HepG2 (cell line): ENCODE measurements around the gene PAM16. TPM values are rescaled to one million over a fixed set of nuclear protein-coding genes. Genes with fewer than 3 reads are reported as not detected.
A peak's percentile ranks its signal among the peaks of the same experiment; 100 is the strongest.

ENCODE experiments used
- ARNT2 ChIP-seq: sonication (generic); formaldehyde crosslinking; IDR thresholded peaks from 2 replicates; pipeline ENCODE4 v1.8.0; 2022; ENCODE audit warnings: mild to moderate bottlenecking, low read depth, missing genetic modification reagents, moderate library complexity
- CBX1 ChIP-seq: IDR thresholded peaks from one replicate; pipeline ENCODE4 v1.6.1; 2016; ENCODE audit warnings: antibody characterized with exemption, low read depth
- FIP1L1 ChIP-seq: fragments of 200-400 bp; formaldehyde crosslinking; IDR thresholded peaks from 2 replicates; pipeline ENCODE4 v1.6.1; 2018; ENCODE audit warnings: low read depth, mild to moderate bottlenecking, low read length, moderate library complexity, borderline replicate concordance; ENCODE audit not compliant: insufficient read depth
- MXD4 ChIP-seq: IDR thresholded peaks from 2 replicates; pipeline ENCODE4 v1.6.1; 2016; ENCODE audit warnings: mild to moderate bottlenecking, missing biosample characterization, missing genetic modification reagents
- MYNN ChIP-seq: sonication (generic); formaldehyde crosslinking; IDR thresholded peaks from 2 replicates; pipeline ENCODE4 v1.4.0; 2020; ENCODE audit warnings: mild to moderate bottlenecking, low read depth, missing genetic modification reagents
- NR2F6 ChIP-seq, 2 experiments: IDR thresholded peaks; 2 replicates each; pipeline ENCODE4 v1.6.1; 2016; ENCODE audit warnings: antibody characterized with exemption in 1 of 2, mild to moderate bottlenecking in 1 of 2
- PLRG1 ChIP-seq: fragments of 450-650 bp; conservative IDR thresholded peaks from 2 replicates; pipeline ENCODE4 v1.6.1; 2016
- PTBP1 ChIP-seq: fragments of 200-400 bp; formaldehyde crosslinking; IDR thresholded peaks from 2 replicates; pipeline ENCODE4 v1.6.1; 2018; ENCODE audit warnings: low read length, low read depth; ENCODE audit not compliant: poor library complexity, severe bottlenecking
- RAD51 ChIP-seq: fragments of 450-650 bp; IDR thresholded peaks from 2 replicates; pipeline ENCODE4 v1.6.1; 2016; ENCODE audit warnings: borderline replicate concordance
- RBM39 ChIP-seq: fragments of 200-400 bp; formaldehyde crosslinking; IDR thresholded peaks from one replicate; pipeline ENCODE4 v1.6.1; 2018; ENCODE audit warnings: antibody characterized with exemption, mild to moderate bottlenecking, low read depth, low read length; ENCODE audit not compliant: poor library complexity, severe bottlenecking
- RORA ChIP-seq: sonication (generic); formaldehyde crosslinking; IDR thresholded peaks from 2 replicates; pipeline ENCODE4 v1.5.0; 2020; ENCODE audit warnings: mild to moderate bottlenecking, missing genetic modification reagents, moderate library complexity
- SALL1 ChIP-seq: sonication (generic); formaldehyde crosslinking; IDR thresholded peaks from 2 replicates; pipeline ENCODE4 v1.8.0; 2022; ENCODE audit warnings: mild to moderate bottlenecking, missing genetic modification reagents
- SIN3B ChIP-seq: fragments of 150-350 bp; IDR thresholded peaks from 2 replicates; pipeline ENCODE4 v1.6.1; 2014; ENCODE audit warnings: low read length
- SMAD9 ChIP-seq: sonication (generic); formaldehyde crosslinking; IDR thresholded peaks from 2 replicates; pipeline ENCODE4 v1.5.1; 2020; ENCODE audit warnings: mild to moderate bottlenecking, missing genetic modification reagents
- SOX6 ChIP-seq, 2 experiments: fragments of 450-650 bp in 1 of 2; sonication (generic) in 1 of 2; formaldehyde crosslinking in 1 of 2; IDR thresholded peaks; 2 replicates each; pipeline versions ENCODE4 v1.4.0 to v1.6.1; 2017 to 2020; ENCODE audit warnings: antibody characterized with exemption in 1 of 2, mild to moderate bottlenecking in 1 of 2, missing genetic modification reagents in 1 of 2
- U2AF1 ChIP-seq: fragments of 200-400 bp; formaldehyde crosslinking; optimal IDR thresholded peaks from 2 replicates; pipeline ENCODE3; 2017; ENCODE audit warnings: mild to moderate bottlenecking, low read depth, low read length
- ZBTB7A ChIP-seq: sonication (generic); formaldehyde crosslinking; IDR thresholded peaks from 2 replicates; pipeline ENCODE4 v1.8.0; 2022; ENCODE audit warnings: mild to moderate bottlenecking, missing genetic modification reagents
- ZC3H13 ChIP-seq: sonication (generic); formaldehyde crosslinking; IDR thresholded peaks from 2 replicates; pipeline ENCODE4 v1.8.1; 2023; ENCODE audit warnings: mild to moderate bottlenecking, missing genetic modification reagents, moderate library complexity
- ZNF20 ChIP-seq: sonication (generic); formaldehyde crosslinking; IDR thresholded peaks from 2 replicates; pipeline ENCODE4 v1.4.0; 2020; ENCODE audit warnings: mild to moderate bottlenecking, moderate library complexity, missing genetic modification reagents
- ZNF263 ChIP-seq: sonication (generic); formaldehyde crosslinking; IDR thresholded peaks from 2 replicates; pipeline ENCODE4 v1.4.0; 2020; ENCODE audit warnings: missing genetic modification reagents
- ZNF547 ChIP-seq: sonication (generic); formaldehyde crosslinking; IDR thresholded peaks from 2 replicates; pipeline ENCODE4 v1.5.1; 2020; ENCODE audit warnings: mild to moderate bottlenecking, missing genetic modification reagents
- ZNF605 ChIP-seq: sonication (generic); formaldehyde crosslinking; IDR thresholded peaks from 2 replicates; pipeline ENCODE4 v1.8.0; 2022; ENCODE audit warnings: mild to moderate bottlenecking, missing genetic modification reagents
- ZNF777 ChIP-seq: sonication (generic); formaldehyde crosslinking; IDR thresholded peaks from 2 replicates; pipeline ENCODE4 v1.4.0; 2020; ENCODE audit warnings: missing genetic modification reagents
- polyA plus RNA-seq, 8 experiments: library from polyadenylated mRNA; depleted of rRNA in 3 of 8; stranded (reverse) in 7 of 8; unstranded in 1 of 8; fragments of >200 nt; fragmentation: Illumina TruSeq in 4 of 8; extraction: Trizol in 4 of 8; gene quantifications; 2 replicates each; pipeline versions ENCODE4 v1.2.1 to v1.2.3, GENCODE V29; 2011 to 2016; ENCODE audit warnings: low read depth in 4 of 8, missing spikeins in 1 of 8, mixed read lengths in 1 of 8; ENCODE audit not compliant: insufficient read depth in 1 of 8
- total RNA-seq, 5 experiments: library from RNA; depleted of rRNA; stranded (reverse); fragments of >200 nt; fragmentation: Illumina TruSeq; extraction: Trizol; gene quantifications; 2 replicates each; pipeline ENCODE4 v1.2.3, GENCODE V29; 2016; ENCODE audit warnings: low read depth in 1 of 5
- TF ChIP-seq, protein P1 (sequence below): IDR thresholded peaks from 2 replicates; pipeline ENCODE4 v1.6.1; 2016; ENCODE audit warnings: missing compliant biosample characterization, missing genetic modification reagents, borderline replicate concordance
- TF ChIP-seq, protein P2 (sequence below): sonication (generic); formaldehyde crosslinking; IDR thresholded peaks from 2 replicates; pipeline ENCODE4 v1.8.0; 2022; ENCODE audit warnings: mild to moderate bottlenecking, missing genetic modification reagents
- TF ChIP-seq, protein P3 (sequence below), 2 experiments: fragments of 450-650 bp in 1 of 2; sonication (generic) in 1 of 2; formaldehyde crosslinking; IDR thresholded peaks; 2 replicates each; pipeline versions ENCODE4 v1.5.0 to v1.8.0; 2020 to 2022; ENCODE audit warnings: mild to moderate bottlenecking in 1 of 2, missing genetic modification reagents in 1 of 2
- TF ChIP-seq, protein P4 (sequence below): sonication (generic); IDR thresholded peaks from 2 replicates; pipeline ENCODE4 v1.6.1; 2016; ENCODE audit warnings: low read depth, borderline replicate concordance

PAM16 gene
- total and polyA plus RNA-seq, 2 of the 13 experiments (the other 11 are each of a cell fraction or from before 2014, with no cell fraction given): 51.5 to 51.8 TPM

DNA sequence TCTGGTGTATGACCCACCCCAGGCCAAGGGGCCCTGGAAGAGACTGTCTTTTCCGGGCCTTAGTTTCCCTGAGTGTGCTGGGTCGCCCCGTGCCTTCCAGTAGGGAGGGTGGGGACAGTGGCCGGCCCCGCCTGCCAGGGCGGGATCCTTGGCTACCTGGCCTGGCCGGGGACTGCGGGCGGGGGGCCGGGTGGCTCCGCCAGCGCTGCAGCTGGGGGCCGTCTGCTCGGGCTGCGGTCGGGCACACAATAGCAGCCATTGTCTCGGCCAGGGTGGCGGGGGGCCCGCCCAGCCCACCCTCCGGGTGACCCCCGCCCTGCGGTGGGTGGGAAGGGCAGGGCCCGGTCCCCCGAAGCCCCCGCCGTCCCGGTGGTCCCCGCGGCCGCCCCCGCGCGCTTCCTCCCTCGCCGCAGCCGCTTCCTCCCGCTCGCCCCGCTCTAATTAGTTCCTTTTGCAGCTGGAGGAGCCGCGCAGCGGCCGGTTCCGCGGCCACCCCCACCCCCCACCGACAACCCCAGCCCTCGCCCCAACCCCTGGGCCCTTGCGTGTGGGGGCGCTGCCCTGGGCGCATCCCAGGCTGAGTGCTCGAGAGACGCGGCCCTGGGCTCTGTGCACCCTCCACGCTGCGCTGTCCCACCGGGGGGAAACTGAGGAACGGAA lies 23.6 kb downstream of the PAM16 start (continued):
- TF ChIP-seq, protein P1, sequence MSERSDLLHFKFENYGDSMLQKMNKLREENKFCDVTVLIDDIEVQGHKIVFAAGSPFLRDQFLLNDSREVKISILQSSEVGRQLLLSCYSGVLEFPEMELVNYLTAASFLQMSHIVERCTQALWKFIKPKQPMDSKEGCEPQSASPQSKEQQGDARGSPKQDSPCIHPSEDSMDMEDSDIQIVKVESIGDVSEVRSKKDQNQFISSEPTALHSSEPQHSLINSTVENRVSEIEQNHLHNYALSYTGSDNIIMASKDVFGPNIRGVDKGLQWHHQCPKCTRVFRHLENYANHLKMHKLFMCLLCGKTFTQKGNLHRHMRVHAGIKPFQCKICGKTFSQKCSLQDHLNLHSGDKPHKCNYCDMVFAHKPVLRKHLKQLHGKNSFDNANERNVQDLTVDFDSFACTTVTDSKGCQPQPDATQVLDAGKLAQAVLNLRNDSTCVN (CRISPR knock-in tag): no peak
- TF ChIP-seq ZC3H13 (CRISPR knock-in tag): no peak
- no peak for TF ChIP-seq SIN3B
- TF ChIP-seq PTBP1: no peak
- no peak for TF ChIP-seq MYNN (CRISPR knock-in tag)
- TF ChIP-seq ZNF605 (CRISPR knock-in tag): peak; percentile 14; the same call in 1 of the 2 replicates
- TF ChIP-seq, protein P2, sequence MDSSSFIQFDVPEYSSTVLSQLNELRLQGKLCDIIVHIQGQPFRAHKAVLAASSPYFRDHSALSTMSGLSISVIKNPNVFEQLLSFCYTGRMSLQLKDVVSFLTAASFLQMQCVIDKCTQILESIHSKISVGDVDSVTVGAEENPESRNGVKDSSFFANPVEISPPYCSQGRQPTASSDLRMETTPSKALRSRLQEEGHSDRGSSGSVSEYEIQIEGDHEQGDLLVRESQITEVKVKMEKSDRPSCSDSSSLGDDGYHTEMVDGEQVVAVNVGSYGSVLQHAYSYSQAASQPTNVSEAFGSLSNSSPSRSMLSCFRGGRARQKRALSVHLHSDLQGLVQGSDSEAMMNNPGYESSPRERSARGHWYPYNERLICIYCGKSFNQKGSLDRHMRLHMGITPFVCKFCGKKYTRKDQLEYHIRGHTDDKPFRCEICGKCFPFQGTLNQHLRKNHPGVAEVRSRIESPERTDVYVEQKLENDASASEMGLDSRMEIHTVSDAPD (CRISPR knock-in tag): no peak
- no peak for TF ChIP-seq RORA (CRISPR knock-in tag)
- TF ChIP-seq ZNF263 (CRISPR knock-in tag): no peak
- TF ChIP-seq ZBTB7A (CRISPR knock-in tag): no peak
- TF ChIP-seq, protein P3, sequence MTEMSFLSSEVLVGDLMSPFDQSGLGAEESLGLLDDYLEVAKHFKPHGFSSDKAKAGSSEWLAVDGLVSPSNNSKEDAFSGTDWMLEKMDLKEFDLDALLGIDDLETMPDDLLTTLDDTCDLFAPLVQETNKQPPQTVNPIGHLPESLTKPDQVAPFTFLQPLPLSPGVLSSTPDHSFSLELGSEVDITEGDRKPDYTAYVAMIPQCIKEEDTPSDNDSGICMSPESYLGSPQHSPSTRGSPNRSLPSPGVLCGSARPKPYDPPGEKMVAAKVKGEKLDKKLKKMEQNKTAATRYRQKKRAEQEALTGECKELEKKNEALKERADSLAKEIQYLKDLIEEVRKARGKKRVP (CRISPR knock-in tag; IDR thresholded peaks at IDR 0.05): no peak
- TF ChIP-seq PLRG1: no peak
- TF ChIP-seq RAD51: no peak
- TF ChIP-seq, protein P4, sequence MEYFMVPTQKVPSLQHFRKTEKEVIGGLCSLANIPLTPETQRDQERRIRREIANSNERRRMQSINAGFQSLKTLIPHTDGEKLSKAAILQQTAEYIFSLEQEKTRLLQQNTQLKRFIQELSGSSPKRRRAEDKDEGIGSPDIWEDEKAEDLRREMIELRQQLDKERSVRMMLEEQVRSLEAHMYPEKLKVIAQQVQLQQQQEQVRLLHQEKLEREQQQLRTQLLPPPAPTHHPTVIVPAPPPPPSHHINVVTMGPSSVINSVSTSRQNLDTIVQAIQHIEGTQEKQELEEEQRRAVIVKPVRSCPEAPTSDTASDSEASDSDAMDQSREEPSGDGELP: peak; percentile 47; the same call in 1 of the 2 replicates
- TF ChIP-seq ZNF547: no peak
- TF ChIP-seq FIP1L1: no peak
- no peak for TF ChIP-seq ZNF20 (CRISPR knock-in tag)
- no peak for TF ChIP-seq CBX1
- no peak for TF ChIP-seq MXD4
- no peak for TF ChIP-seq ARNT2 (CRISPR knock-in tag)
- no peak for TF ChIP-seq NR2F6 (IDR thresholded peaks at IDR 0.05)
- no peak for TF ChIP-seq NR2F6 (CRISPR knock-in tag; IDR thresholded peaks at IDR 0.05)
- no peak for TF ChIP-seq SMAD9
- no peak for TF ChIP-seq RBM39
- TF ChIP-seq SALL1 (CRISPR knock-in tag): no peak
- peak; percentile 40; the same call in 1 of the 2 replicates for TF ChIP-seq ZNF777
- TF ChIP-seq U2AF1: no peak
- no peak for TF ChIP-seq SOX6 (IDR thresholded peaks at IDR 0.05)
- no peak for TF ChIP-seq SOX6 (CRISPR knock-in tag; IDR thresholded peaks at IDR 0.05)
